ENCODE data around the gene FCRL6.

DNA sequence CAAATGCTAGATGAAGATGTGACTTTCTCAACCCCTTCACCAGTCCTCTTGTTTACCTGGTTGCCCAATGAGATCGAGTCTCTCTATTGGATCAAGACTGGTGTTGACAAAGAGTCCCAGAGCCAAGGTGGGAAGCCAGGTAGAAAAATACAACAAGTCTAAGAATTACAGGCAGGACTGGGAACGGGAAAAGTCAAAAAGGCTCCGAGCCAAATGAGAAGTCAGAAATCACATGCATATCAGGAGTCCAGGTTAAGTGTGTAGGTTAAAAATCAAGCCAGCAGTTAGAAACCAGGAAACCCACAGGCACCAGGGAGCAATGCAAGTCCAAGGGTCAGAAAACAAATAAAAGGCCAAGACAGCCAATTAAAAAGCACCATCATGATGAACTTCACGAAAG, 48.8 kb upstream of the FCRL6 start:
- TF ChIP-seq, protein P1, sequence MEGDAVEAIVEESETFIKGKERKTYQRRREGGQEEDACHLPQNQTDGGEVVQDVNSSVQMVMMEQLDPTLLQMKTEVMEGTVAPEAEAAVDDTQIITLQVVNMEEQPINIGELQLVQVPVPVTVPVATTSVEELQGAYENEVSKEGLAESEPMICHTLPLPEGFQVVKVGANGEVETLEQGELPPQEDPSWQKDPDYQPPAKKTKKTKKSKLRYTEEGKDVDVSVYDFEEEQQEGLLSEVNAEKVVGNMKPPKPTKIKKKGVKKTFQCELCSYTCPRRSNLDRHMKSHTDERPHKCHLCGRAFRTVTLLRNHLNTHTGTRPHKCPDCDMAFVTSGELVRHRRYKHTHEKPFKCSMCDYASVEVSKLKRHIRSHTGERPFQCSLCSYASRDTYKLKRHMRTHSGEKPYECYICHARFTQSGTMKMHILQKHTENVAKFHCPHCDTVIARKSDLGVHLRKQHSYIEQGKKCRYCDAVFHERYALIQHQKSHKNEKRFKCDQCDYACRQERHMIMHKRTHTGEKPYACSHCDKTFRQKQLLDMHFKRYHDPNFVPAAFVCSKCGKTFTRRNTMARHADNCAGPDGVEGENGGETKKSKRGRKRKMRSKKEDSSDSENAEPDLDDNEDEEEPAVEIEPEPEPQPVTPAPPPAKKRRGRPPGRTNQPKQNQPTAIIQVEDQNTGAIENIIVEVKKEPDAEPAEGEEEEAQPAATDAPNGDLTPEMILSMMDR (IDR thresholded peaks at IDR 0.05) = no peak
- no peak for TF ChIP-seq EZH2 (IDR thresholded peaks at IDR 0.05)
- TF ChIP-seq EZH2phosphoT487 (IDR thresholded peaks at IDR 0.05) = no peak
